HT1080 (cell line): ENCODE results near the gene CCZ1. TPM values are rescaled to one million over a fixed set of nuclear protein-coding genes. Genes with fewer than 3 reads are reported as not detected.
"Not testable (repeated sequence)": the region's sequence is repeated elsewhere in the genome, so short reads cannot be mapped to it uniquely, and the experiment has no call there.

ENCODE experiments used
- DNase-seq: peaks from one replicate; pipeline ENCODE4 v3.0.0-alpha.2; 2015; ENCODE audit warnings: low read depth
- polyA plus RNA-seq, 2 experiments: library from polyadenylated mRNA; depleted of rRNA; stranded (reverse); fragments of >200 nt; gene quantifications; 2 replicates each; pipeline ENCODE4 v1.2.3, GENCODE V29; 2015
- total RNA-seq: library from RNA; depleted of rRNA; stranded (reverse); fragments of >200 nt; shearing (Covaris generic); gene quantifications from 2 replicates; pipeline ENCODE4 v1.2.3, GENCODE V29; 2014; rRNA removed

CCZ1 gene
- 63.0 and 67.2 TPM in 2 replicates for total RNA-seq
- polyA plus RNA-seq (2015; cell fraction: cytosol; rRNA removed): 84.7 and 87.1 TPM in 2 replicates
- 48.8 and 53.3 TPM in 2 replicates for polyA plus RNA-seq (2015; cell fraction: nucleus; rRNA removed)

GRCh38 chr7:5898480-5899224, at the start of gene CCZ1:
Gene CCZ1 (plus strand): TSS chr7:5898733. CDS start chr7:5898800, 67 bp downstream.
- DNase-seq: peak; percentile 62

GRCh38 chr7:5850944-5851343, 47.6 kb upstream of the CCZ1 start:
- DNase-seq: no peak

- no peak for DNase-seq
Observed at GRCh38 chr7:5854738-5855137, 43.8 kb upstream of the CCZ1 start.

GRCh38 chr7:5857041-5857575, 41.4 kb upstream of the CCZ1 start:
- DNase-seq: not testable (repeated sequence)

GRCh38 chr7:5858494-5858893, 40.0 kb upstream of the CCZ1 start:
- not testable (repeated sequence) for DNase-seq

GRCh38 chr7:5861281-5861680, 37.3 kb upstream of the CCZ1 start:
- DNase-seq: not testable (repeated sequence)

GRCh38 chr7:5862753-5863366, 35.7 kb upstream of the CCZ1 start:
- DNase-seq: not testable (repeated sequence)

GRCh38 chr7:5865279-5865931, 33.1 kb upstream of the CCZ1 start:
- DNase-seq: not testable (repeated sequence)

- DNase-seq: no peak
Observed at GRCh38 chr7:5867060-5867459, 31.5 kb upstream of the CCZ1 start.

- DNase-seq: not testable (repeated sequence)
Observed at GRCh38 chr7:5868928-5869341, 29.6 kb upstream of the CCZ1 start.

GRCh38 chr7:5869691-5870090, 28.8 kb upstream of the CCZ1 start:
- DNase-seq: no peak

GRCh38 chr7:5870311-5870710, 28.2 kb upstream of the CCZ1 start:
- DNase-seq: no peak

- DNase-seq: no peak
Observed at GRCh38 chr7:5872326-5872725, 26.2 kb upstream of the CCZ1 start.

- DNase-seq: not testable (repeated sequence)
Observed at GRCh38 chr7:5879591-5879990, 18.9 kb upstream of the CCZ1 start.

GRCh38 chr7:5880106-5880505, 18.4 kb upstream of the CCZ1 start:
- DNase-seq: not testable (repeated sequence)

GRCh38 chr7:5884431-5884830, 14.1 kb upstream of the CCZ1 start:
- not testable (repeated sequence) for DNase-seq

GRCh38 chr7:5888021-5888420, 10.5 kb upstream of the CCZ1 start:
- not testable (repeated sequence) for DNase-seq

- DNase-seq: not testable (repeated sequence)
Observed at GRCh38 chr7:5890244-5890643, 8.3 kb upstream of the CCZ1 start.

GRCh38 chr7:5892498-5892897, 6.0 kb upstream of the CCZ1 start:
- no peak for DNase-seq

- not testable (repeated sequence) for DNase-seq
Observed at GRCh38 chr7:5897369-5897919, 1.1 kb upstream of the CCZ1 start.

- DNase-seq: not testable (repeated sequence)
Observed at GRCh38 chr7:5903002-5903401, 4.5 kb downstream of the CCZ1 start.
